NT2/D1 (cell line): ENCODE results near the gene SPINK4.

Experiments used
- SUZ12 ChIP-seq: IDR thresholded peaks from 2 replicates; pipeline ENCODE4 v1.6.1; 2011; ENCODE audit not compliant: insufficient read length, insufficient read depth; ENCODE audit errors: extremely low read depth
- YY1 ChIP-seq: IDR thresholded peaks from 2 replicates; pipeline ENCODE4 v1.6.1; 2011; ENCODE audit not compliant: insufficient read length, insufficient read depth
- ZNF274 ChIP-seq: IDR thresholded peaks from 2 replicates; pipeline ENCODE4 v1.6.1; 2011; ENCODE audit warnings: mild to moderate bottlenecking, low read depth, low read length

GRCh38 chr9:33287087-33287490 lies 47.1 kb downstream of the SPINK4 start:
- no peak for TF ChIP-seq SUZ12
- TF ChIP-seq ZNF274 = no peak
- no peak for TF ChIP-seq YY1
